Upper lobe of left lung (tissue), 4 donors: ENCODE measurements around the gene BPTF.

Experiments used
- EP300 ChIP-seq, 4 donors: sonication (generic); formaldehyde crosslinking; IDR thresholded peaks; one replicate each; pipeline ENCODE4 v1.5.1; 2017; ENCODE audit warnings: antibody characterized with exemption in 4 of 4, control low read depth in 2 of 4
- POLR2A ChIP-seq, 4 donors: fragments of 450-650 bp; IDR thresholded peaks; one replicate each; pipeline ENCODE4 v1.5.1; 2016 to 2017; ENCODE audit warnings: antibody characterized with exemption in 4 of 4, mild to moderate bottlenecking in 2 of 4
- POLR2AphosphoS5 ChIP-seq, 2 donors: sonication (generic); formaldehyde crosslinking; IDR thresholded peaks; one replicate each; pipeline ENCODE4 v1.5.1; 2017; ENCODE audit warnings: antibody characterized with exemption in 2 of 2
- TF ChIP-seq, protein P1 (sequence below), 6 experiments: fragments of 450-650 bp in 4 of 6; fragments of 200-600 bp in 2 of 6; sonication (generic) in 2 of 6; IDR thresholded peaks; one replicate each; pipeline ENCODE4 v1.5.1; 2016 to 2019; ENCODE audit warnings: antibody characterized with exemption in 6 of 6

DNA sequence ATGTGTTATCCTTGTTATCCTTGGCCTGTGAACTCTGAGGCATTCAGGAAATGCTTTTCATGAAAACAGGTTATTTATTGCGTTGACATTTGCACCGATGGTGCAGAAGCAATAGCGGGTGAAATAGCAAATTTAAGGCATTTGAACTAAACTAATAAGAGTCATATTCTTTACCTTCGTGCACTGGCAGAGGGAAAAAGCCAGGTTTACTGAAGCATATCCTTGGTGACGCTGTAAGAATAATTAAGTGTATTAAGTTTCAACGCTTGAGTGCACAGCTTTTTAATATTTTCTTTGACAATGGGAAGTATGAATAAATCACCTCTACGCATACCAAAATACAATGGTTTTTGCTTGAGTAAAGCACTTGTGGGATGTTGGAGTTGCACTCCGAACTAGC is 196.7 kb downstream of the BPTF start:
- TF ChIP-seq, protein P1, sequence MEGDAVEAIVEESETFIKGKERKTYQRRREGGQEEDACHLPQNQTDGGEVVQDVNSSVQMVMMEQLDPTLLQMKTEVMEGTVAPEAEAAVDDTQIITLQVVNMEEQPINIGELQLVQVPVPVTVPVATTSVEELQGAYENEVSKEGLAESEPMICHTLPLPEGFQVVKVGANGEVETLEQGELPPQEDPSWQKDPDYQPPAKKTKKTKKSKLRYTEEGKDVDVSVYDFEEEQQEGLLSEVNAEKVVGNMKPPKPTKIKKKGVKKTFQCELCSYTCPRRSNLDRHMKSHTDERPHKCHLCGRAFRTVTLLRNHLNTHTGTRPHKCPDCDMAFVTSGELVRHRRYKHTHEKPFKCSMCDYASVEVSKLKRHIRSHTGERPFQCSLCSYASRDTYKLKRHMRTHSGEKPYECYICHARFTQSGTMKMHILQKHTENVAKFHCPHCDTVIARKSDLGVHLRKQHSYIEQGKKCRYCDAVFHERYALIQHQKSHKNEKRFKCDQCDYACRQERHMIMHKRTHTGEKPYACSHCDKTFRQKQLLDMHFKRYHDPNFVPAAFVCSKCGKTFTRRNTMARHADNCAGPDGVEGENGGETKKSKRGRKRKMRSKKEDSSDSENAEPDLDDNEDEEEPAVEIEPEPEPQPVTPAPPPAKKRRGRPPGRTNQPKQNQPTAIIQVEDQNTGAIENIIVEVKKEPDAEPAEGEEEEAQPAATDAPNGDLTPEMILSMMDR (IDR thresholded peaks at IDR 0.05): no peak
- TF ChIP-seq EP300 (IDR thresholded peaks at IDR 0.05) (no peak), POLR2AphosphoS5 (IDR thresholded peaks at IDR 0.05) (no peak), POLR2A (IDR thresholded peaks at IDR 0.05) (no peak)
